IMR-90 (cell line): ENCODE data around the gene GOT1. TPM values are rescaled to one million over a fixed set of nuclear protein-coding genes. Genes with fewer than 3 reads are reported as not detected.

Experiments used
- ATAC-seq: fragments of 200-7000 bp; cut with Tn5 transposase; 2 replicates; pipeline ENCODE4 v1.9.1; 2020; ENCODE audit warnings: low read depth, mild to moderate bottlenecking, moderate library complexity
- BruUV-seq: library from RNA; stranded (reverse); fragments of 400-500 nt; replicated peaks from 2 replicates; lab custom pipeline; 2021; lab: Mats Ljungman, UMichigan
- CTCF ChIA-PET: fragments of 300-600 bp; formaldehyde crosslinking; extraction: SDS; loops from one replicate; lab custom pipeline; 2021; ENCODE audit warnings: antibody characterized with exemption; lab: Yijun Ruan, JAX
- POLR2A ChIA-PET: fragments of 300-600 bp; sonication (Branson Sonifier 250); formaldehyde crosslinking; loops from one replicate; lab custom pipeline; 2022; ENCODE audit warnings: antibody characterized with exemption; ENCODE audit not compliant: unreplicated experiment; lab: Charles Lee
- DNase-seq: peaks from one replicate; pipeline ENCODE4 v3.0.0; 2013
- H2AFZ ChIP-seq: replicated peaks from 2 replicates; pipeline ENCODE3; 2013; ENCODE audit warnings: low read length, mild to moderate bottlenecking; ENCODE audit not compliant: poor library complexity
- H2AK5ac ChIP-seq: 2 replicates; pipeline ENCODE4 v1.6.1; 2013; ENCODE audit warnings: low read depth, low read length, inconsistent platforms
- H2AK9ac ChIP-seq: replicated peaks from 2 replicates; pipeline ENCODE3; 2013; ENCODE audit warnings: mild to moderate bottlenecking, low read depth, low read length, moderate library complexity; ENCODE audit not compliant: poor library complexity
- H2BK120ac ChIP-seq: 2 replicates; pipeline ENCODE4 v1.6.1; 2013; ENCODE audit warnings: low read depth, low read length, inconsistent platforms
- H2BK15ac ChIP-seq: 3 replicates; pipeline ENCODE4 v1.6.1; 2013; ENCODE audit warnings: low read depth, low read length, inconsistent platforms
- H2BK20ac ChIP-seq: 2 replicates; pipeline ENCODE4 v1.6.1; 2013; ENCODE audit warnings: low read depth, mild to moderate bottlenecking, inconsistent platforms, low read length, moderate library complexity
- H2BK5ac ChIP-seq: 2 replicates; pipeline ENCODE4 v1.6.1; 2013; ENCODE audit warnings: mild to moderate bottlenecking, low read depth, low read length, inconsistent platforms; ENCODE audit not compliant: poor library complexity, severe bottlenecking
- H3K14ac ChIP-seq: replicated peaks from 2 replicates; pipeline ENCODE4 v1.6.1; 2013; ENCODE audit warnings: low read depth, low read length, inconsistent platforms
- H3K18ac ChIP-seq: 2 replicates; pipeline ENCODE4 v1.6.1; 2013; ENCODE audit warnings: low read depth, low read length, control low read depth
- H3K23ac ChIP-seq: 2 replicates; pipeline ENCODE4 v1.6.1; 2013; ENCODE audit warnings: low read depth, low read length, inconsistent platforms
- H3K27ac ChIP-seq: 2 replicates; pipeline ENCODE4 v1.5.1; 2013; ENCODE audit warnings: mild to moderate bottlenecking, control low read depth, low read length; ENCODE audit not compliant: insufficient read depth
- H3K27me3 ChIP-seq: 2 replicates; pipeline ENCODE4 v1.6.1; 2013; ENCODE audit warnings: low read length; ENCODE audit not compliant: control insufficient read depth, insufficient read depth
- H3K36me3 ChIP-seq: 2 replicates; pipeline ENCODE4 v1.6.1; 2013; ENCODE audit warnings: low read length, mixed read lengths; ENCODE audit not compliant: control insufficient read depth, insufficient read depth
- H3K4ac ChIP-seq: 2 replicates; pipeline ENCODE4 v1.6.1; 2013; ENCODE audit warnings: low read depth, low read length, inconsistent platforms
- H3K4me1 ChIP-seq: 2 replicates; pipeline ENCODE4 v1.6.1; 2013; ENCODE audit warnings: low read length, mixed read lengths; ENCODE audit not compliant: control insufficient read depth, insufficient read depth
- H3K4me2 ChIP-seq: 2 replicates; pipeline ENCODE4 v1.6.1; 2013; ENCODE audit warnings: low read depth, mild to moderate bottlenecking, control low read depth, low read length, moderate library complexity
- H3K4me3 ChIP-seq: 2 replicates; pipeline ENCODE4 v1.5.1; 2013; ENCODE audit warnings: low read depth, mild to moderate bottlenecking, control low read depth, low read length, moderate library complexity; ENCODE audit not compliant: insufficient read depth
- H3K56ac ChIP-seq: 2 replicates; pipeline ENCODE4 v1.6.1; 2013; ENCODE audit warnings: low read length, inconsistent platforms; ENCODE audit not compliant: insufficient read depth; ENCODE audit errors: extremely low read depth
- H3K79me1 ChIP-seq, 2 experiments: 2 replicates each; pipeline ENCODE4 v1.6.1; 2013; ENCODE audit warnings: low read length in 2 of 2, inconsistent platforms in 1 of 2, low read depth in 1 of 2
- H3K9ac ChIP-seq: 2 replicates; pipeline ENCODE4 v1.6.1; 2013; ENCODE audit warnings: low read depth, low read length, control low read depth
- H3K9me1 ChIP-seq: 2 replicates; pipeline ENCODE4 v1.6.1; 2013; ENCODE audit warnings: low read length, inconsistent platforms; ENCODE audit not compliant: insufficient read depth
- H3K9me3 ChIP-seq: 2 replicates; pipeline ENCODE4 v1.6.1; 2013; ENCODE audit warnings: low read length; ENCODE audit not compliant: control insufficient read depth, insufficient read depth
- H4K20me1 ChIP-seq: 2 replicates; pipeline ENCODE4 v1.6.1; 2013; ENCODE audit warnings: low read length, inconsistent platforms; ENCODE audit not compliant: insufficient read depth
- H4K5ac ChIP-seq: 2 replicates; pipeline ENCODE4 v1.6.1; 2013; ENCODE audit warnings: mild to moderate bottlenecking, low read depth, low read length, control low read depth
- H4K8ac ChIP-seq, 2 experiments: 2 replicates each; pipeline ENCODE4 v1.6.1; 2013; ENCODE audit warnings: low read depth in 2 of 2, low read length in 2 of 2, control low read depth in 1 of 2, inconsistent platforms in 1 of 2
- H4K91ac ChIP-seq: 2 replicates; pipeline ENCODE4 v1.6.1; 2013; ENCODE audit warnings: low read depth, low read length, inconsistent platforms; ENCODE audit not compliant: insufficient read depth
- MAZ ChIP-seq: IDR thresholded peaks from 2 replicates; pipeline ENCODE4 v1.6.1; 2012; ENCODE audit warnings: low read depth, mild to moderate bottlenecking, low read length, improper control_type of control experiment, moderate library complexity, borderline replicate concordance
- RAD21 ChIP-seq: IDR thresholded peaks from 2 replicates; pipeline ENCODE4 v1.6.1; 2012; ENCODE audit warnings: low read length, improper control_type of control experiment
- RCOR1 ChIP-seq: IDR thresholded peaks from 2 replicates; pipeline ENCODE4 v1.6.1; 2012; ENCODE audit warnings: mild to moderate bottlenecking, low read length, improper control_type of control experiment; ENCODE audit not compliant: insufficient replicate concordance
- RFX5 ChIP-seq: IDR thresholded peaks from 2 replicates; pipeline ENCODE4 v1.8.0; 2012; ENCODE audit warnings: low read depth, mild to moderate bottlenecking, low read length, moderate library complexity
- WGBS, 2 experiments: methylation state at CpG; one replicate each; pipeline versions ENCODE4 v1.1.5 to v1.1.7; 2013; ENCODE audit warnings: missing lambda C conversion rate in 2 of 2; ENCODE audit not compliant: insufficient read length in 1 of 2; ENCODE audit errors: extremely low coverage in 2 of 2; 5-methylcytosine and 5-hydroxymethylcytosine counted together
- dilution Hi-C: fragments of 300-500 bp; cut with HindIII; formaldehyde crosslinking; loops from one replicate; pipeline ENCODE4 v1.14.3; 2018; ENCODE audit warnings: low sequenced_read_pairs; ENCODE audit not compliant: unreplicated experiment
- in situ Hi-C: fragments of 300-500 bp; cut with MboI; formaldehyde crosslinking; loops from 3 replicates; pipeline ENCODE4 v1.14.3; 2019; ENCODE audit warnings: low sequenced_read_pairs, inconsistent platforms, mixed read lengths
- intact Hi-C: fragments of 100-400 bp; cut with micrococcal nuclease; formaldehyde crosslinking; loops from 2 replicates; pipeline ENCODE4 v1.10.0; 2022
- polyA plus RNA-seq, 3 experiments: library from polyadenylated mRNA; depleted of rRNA; stranded (reverse); fragments of >200 nt; gene quantifications; 2 replicates each; pipeline ENCODE4 v1.2.3, GENCODE V29; 2012; ENCODE audit warnings: low replicate concordance in 1 of 3
- total RNA-seq: library from RNA; depleted of rRNA; stranded (reverse); fragments of >200 nt; gene quantifications from 2 replicates; pipeline ENCODE4 v1.2.3, GENCODE V29; 2012
- TF ChIP-seq, protein P1 (sequence below): conservative IDR thresholded peaks from 2 replicates; pipeline ENCODE4 v1.5.1; 2012; ENCODE audit warnings: mild to moderate bottlenecking, low read depth, low read length, improper control_type of control experiment

The GOT1 gene
- total and polyA plus RNA-seq, 2 of the 4 experiments (the other 2 are of a cell fraction), result 29.4 to 46.1 TPM

DNA sequence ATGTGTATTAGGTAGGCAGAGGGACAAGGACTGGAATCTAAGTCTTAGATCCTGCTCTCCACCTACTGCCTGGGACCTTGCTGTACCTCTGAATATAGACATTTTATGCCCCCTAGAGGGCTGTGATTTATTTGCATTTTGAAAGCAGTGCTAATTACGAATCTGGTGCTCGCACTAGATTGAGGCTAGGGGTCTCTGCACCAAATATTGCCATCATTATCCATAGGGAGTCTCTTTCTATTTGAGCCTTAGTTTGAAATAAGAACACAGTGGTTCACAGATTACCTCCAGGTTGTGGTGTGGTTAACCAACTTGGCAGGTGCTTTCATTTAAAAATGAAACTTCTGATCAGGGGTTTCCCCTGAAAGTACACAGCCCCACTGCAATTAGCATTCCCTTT lies 59.4 kb downstream of the GOT1 start:
- Histone ChIP-seq H2AK5ac (no peak overlapping the region), H2AFZ (no peak overlapping the region), H3K9me3 (no peaks in the 10 kb centered on the region), H3K14ac (no peak overlapping the region), H3K9me1 (peaks cover 10% of the 10 kb centered on the region; the same call in 1 of the 2 replicates), H3K56ac (no peak overlapping the region), H3K27ac (no peak overlapping the region), H2BK120ac (no peak overlapping the region), H3K9ac (no peak overlapping the region), H3K4me3 (no peak overlapping the region), H4K5ac (no peak overlapping the region), H3K4me1 (peaks cover 10% of the 10 kb centered on the region; the same call in 1 of the 2 replicates), H4K20me1 (no peaks in the 10 kb centered on the region), H2BK5ac (no peak overlapping the region), H2BK15ac (no peak overlapping the region), H4K8ac (no peak overlapping the region), H3K79me1 (no peaks in the 10 kb centered on the region), H3K27me3 (no peaks in the 10 kb centered on the region), H2AK9ac (no peak overlapping the region), H3K36me3 (no peaks in the 10 kb centered on the region), H3K4ac (no peak overlapping the region), H4K91ac (no peak overlapping the region), H2BK20ac (no peak overlapping the region), H3K18ac (no peak overlapping the region), H3K23ac (no peak overlapping the region), H3K4me2 (no peak overlapping the region)
- WGBS, 2 experiments, result no CpG with 5 or more reads among the region's 2 CpGs
- ChIA-PET CTCF (no interaction called here), POLR2A (interaction anchor here (0.6 kb wide), 1 partner anchor 104 kb away, joined by 3 read pairs; no protein-coding TSS in a partner anchor)
- no TSS peak for BruUV-seq
- dilution Hi-C loops (no loop called here), intact Hi-C loops (no loop called here), in situ Hi-C loops (no loop called here)
- DNase-seq (peak; percentile 23), ATAC-seq (0 out of 2 replicates have a peak, but pooled peaks have one; percentile 33)
- TF ChIP-seq RFX5 (no peak), RCOR1 (no peak), RAD21 (peak; percentile 45), MAZ (no peak)
- TF ChIP-seq, protein P1, sequence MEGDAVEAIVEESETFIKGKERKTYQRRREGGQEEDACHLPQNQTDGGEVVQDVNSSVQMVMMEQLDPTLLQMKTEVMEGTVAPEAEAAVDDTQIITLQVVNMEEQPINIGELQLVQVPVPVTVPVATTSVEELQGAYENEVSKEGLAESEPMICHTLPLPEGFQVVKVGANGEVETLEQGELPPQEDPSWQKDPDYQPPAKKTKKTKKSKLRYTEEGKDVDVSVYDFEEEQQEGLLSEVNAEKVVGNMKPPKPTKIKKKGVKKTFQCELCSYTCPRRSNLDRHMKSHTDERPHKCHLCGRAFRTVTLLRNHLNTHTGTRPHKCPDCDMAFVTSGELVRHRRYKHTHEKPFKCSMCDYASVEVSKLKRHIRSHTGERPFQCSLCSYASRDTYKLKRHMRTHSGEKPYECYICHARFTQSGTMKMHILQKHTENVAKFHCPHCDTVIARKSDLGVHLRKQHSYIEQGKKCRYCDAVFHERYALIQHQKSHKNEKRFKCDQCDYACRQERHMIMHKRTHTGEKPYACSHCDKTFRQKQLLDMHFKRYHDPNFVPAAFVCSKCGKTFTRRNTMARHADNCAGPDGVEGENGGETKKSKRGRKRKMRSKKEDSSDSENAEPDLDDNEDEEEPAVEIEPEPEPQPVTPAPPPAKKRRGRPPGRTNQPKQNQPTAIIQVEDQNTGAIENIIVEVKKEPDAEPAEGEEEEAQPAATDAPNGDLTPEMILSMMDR, result peak; percentile 42
